ENCODE data around the gene CHST4. TPM values are rescaled to one million over a fixed set of nuclear protein-coding genes. Genes with fewer than 3 reads are reported as not detected.
A peak's percentile ranks its signal among the peaks of the same experiment; 100 is the strongest.
"Not testable (repeated sequence)": the region's sequence is repeated elsewhere in the genome, so short reads cannot be mapped to it uniquely, and the experiment has no call there.

CHST4 gene
- total RNA-seq = 0.26 TPM
- long read RNA-seq, partial matches to known transcripts = 1 of 2 reads
- long read RNA-seq, other reads (novel, unspliced or antisense) = 1 of 2 reads

DNA sequence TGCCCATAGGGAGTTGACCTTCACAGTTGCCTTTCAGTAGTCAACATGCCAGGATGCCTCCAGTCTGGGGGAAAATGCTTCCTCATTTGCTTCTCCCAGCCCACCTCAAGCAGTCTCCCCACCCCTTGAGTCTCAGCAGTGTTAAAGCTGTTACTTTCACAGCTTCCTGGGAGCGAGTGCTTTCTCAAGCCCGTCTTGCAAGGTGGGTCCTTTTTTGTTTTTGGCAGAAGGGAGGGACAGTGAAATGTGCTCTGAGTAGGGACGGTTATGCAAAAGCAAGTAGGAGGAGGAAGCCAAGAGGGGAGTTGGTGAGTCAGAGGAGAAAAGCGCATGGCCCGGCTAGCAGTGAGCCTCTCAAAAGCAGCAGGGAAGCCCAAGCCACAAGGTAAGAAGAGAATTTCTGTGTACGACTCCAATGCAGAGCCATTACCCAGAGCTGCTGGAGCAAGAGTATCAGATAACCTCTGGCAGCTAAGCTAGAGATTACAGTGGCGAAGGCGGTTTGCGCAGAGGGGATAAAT is at the start of gene CHST4:
CHST4 (plus strand) TSS at position 316 of the 521 bp plus-strand sequence. CDS start 10,252 bp downstream, outside the sequence.
- DNase-seq (ENCODE audit: low spot score) = no peak

- no peak for DNase-seq (ENCODE audit: low spot score)
Observed at GRCh38 chr16:71476457-71477124, 49.6 kb upstream of the CHST4 start.

DNA sequence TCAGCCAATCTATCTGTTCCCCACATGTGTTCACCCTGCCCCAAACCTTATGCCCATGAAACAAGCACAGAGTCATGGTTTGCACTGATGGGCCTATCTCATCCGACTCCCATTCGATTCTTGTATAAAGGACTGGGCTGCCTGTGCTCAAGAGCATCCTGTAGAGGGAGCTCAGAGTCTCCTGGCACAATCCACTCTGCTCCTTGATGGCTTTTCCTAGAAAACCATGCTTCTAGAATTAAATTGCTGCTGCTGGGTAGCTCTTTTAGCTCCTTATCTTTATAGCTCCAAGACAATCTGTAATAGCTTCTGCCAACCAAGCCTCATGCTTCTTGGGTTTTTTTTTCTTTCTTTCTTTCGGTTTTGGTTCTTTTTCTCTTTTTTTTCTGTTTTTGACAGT is 46.8 kb upstream of the CHST4 start:
- DNase-seq (ENCODE audit: low spot score) = no peak

DNA sequence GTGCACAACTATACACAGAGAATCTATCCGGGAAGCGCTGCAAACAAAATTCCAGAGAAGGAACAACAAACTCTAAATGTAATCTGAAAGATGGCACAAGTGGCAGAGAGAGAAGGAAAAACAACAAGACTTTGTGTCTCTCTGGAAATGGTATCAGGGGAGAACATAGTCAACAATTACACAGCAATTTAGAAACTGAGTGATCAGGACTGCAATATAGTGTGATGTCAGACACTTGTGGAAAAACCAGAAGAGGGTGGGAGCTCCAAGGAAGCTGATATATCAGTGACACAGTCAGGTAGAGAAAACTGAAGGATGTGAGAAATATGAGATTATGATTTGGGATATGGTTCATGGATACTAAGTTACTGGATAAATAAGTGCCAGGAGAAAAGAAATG is 45.3 kb upstream of the CHST4 start:
- DNase-seq (ENCODE audit: low spot score) = no peak

DNA sequence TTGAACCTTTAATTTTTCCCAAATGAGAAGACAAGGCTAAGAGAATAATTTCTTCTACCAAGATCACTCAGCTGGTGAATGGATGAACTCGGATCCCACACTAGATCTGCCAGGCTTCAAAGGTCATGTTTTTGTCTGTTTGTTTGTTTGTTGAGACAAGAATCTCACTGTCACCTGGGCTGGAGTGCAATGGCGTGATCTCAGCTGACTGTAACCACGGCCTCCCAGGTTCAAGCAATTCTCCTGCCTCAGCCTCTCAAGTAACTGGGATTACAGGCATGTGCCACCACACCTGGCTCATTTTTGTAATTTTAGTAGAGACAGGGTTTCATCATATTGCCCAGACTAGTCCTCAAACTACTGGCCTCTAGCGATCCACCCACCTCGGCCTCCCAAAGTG is 43.7 kb upstream of the CHST4 start:
- no peak for DNase-seq (ENCODE audit: low spot score)

GRCh38 chr16:71484006-71484893 is 42.0 kb upstream of the CHST4 start:
- peak; percentile 91 for DNase-seq (ENCODE audit: low spot score)

GRCh38 chr16:71489122-71489521 is 37.1 kb upstream of the CHST4 start, which contains the start of gene ZNF19:
ZNF19 (minus strand) TSS chr16:71489324; CDS start chr16:71482114, 7,210 bp downstream.
- no peak for DNase-seq (ENCODE audit: low spot score)

DNA sequence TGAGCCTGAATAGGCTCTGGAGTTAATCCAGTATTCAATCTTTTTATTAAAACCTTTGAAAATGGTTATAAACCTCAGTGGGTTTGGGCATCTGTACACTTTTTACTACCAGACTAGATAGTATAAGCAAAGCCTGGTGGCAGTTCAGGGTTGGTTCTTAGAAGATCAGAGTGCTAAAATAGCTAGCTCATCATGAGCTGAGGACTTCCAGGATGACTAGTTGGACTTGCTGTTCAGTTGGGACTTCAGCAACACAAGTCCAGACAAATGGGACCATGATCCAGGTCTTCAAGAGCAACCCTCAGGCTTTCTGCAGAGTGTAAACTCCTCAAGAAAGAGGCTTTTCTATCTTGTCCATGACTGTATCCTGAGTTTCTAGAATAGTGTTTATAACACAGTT is 35.9 kb upstream of the CHST4 start:
- DNase-seq (ENCODE audit: low spot score) = no peak

DNA sequence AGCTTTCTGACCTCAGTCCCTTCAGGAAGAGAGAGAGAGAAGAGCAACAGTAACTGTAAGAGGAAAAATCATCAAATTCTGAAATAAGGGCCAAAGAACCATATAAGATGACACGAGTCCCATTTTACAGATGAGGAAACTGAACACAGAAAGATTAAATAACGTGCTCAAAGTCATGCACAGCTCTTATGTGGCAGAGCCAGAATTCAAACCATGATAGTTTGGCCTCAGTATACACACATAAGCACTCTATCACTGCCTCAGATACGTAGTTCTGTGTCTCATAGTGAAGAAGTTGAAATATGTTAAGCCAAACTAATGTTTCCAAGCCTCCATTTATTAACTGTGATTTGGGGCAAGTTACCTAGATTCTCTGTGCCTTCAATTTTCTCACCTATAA is 35.2 kb upstream of the CHST4 start:
- DNase-seq (ENCODE audit: low spot score) = no peak

DNA sequence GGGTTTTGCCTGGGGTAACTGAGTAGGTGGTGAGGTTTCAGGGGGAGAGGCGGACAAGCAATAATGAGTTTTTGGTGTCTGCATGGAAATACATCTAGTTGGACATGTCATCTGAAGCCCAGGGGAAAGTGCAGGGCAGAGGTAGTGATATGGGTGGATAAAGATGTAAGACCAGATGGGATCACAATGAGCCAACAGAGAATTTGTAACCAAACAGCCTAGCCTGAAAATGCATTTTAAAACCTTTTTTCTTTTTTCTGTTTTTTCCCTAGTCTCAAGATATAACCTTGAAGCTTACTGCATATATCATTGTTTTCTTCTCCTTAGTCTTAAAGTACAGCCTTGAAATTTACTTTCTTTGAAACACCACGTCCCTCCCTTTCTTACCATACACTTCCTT is 33.4 kb upstream of the CHST4 start:
- no peak for DNase-seq (ENCODE audit: low spot score)

DNA sequence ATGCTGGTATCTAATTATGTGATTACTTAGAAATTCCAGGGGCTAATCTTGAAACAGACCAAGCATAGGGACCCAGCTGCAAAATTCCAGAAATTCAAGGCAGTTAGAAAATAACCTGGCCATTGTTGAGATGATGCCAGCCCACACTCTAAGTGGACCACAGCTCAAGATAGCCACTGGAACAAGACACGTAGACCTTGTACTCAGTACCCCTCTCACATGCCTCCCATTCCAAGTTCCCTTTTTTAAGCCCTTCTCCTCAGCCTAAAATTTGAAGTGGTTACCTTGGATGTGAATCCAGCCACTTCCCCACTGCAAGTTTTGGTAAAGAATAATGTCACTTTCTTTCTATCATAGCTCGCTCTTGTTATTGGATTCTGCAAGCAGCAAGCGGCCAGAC is 33.0 kb upstream of the CHST4 start:
- no peak for DNase-seq (ENCODE audit: low spot score)

DNA sequence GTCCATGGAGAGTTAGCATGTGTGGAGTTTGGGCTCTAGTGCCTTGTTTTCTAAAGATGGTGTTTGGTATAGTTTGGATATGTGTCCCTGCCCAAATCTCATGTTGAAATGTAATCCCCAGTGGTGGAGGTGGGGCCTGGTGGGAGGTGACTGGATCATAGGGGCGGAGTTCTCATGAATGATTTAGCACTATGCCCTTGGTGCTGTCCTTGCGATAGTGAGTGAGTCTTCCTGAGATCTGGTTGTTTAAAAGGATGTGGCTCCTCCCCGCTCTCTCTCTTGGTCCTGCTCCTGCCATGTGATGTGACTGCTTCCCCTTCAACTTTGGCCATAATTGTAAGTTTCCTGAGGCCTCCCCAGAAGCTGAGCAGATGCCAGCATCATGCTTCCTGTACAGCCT is 28.2 kb upstream of the CHST4 start:
- DNase-seq (ENCODE audit: low spot score) = no peak

DNA sequence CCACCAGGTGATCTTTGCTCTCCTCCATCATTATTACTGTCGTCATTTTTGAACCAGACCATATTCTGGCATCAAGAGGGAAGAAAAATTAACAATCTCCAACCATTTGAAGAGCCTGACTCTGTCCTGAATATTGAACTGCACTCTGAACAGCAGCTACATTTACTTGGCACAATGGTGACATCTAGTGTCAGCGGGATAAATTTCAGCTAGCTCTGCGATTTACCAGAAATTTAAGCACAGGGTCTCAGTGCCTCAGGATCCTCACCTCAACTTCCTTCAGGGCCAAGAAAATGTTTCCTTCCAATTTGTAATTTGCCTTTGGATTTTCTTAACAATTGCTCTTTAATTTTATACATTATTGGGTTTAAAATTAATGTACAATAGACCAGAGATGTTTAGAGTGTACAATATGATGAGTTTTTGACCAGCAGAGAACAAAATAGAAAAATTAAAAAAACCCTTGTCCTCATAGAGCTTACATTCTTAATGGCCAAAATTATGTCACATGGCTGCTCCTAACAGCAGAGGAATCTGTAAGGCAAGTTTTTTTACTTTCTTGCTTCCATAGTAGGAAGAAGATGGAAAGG is 26.4 kb upstream of the CHST4 start:
- no peak for DNase-seq (ENCODE audit: low spot score)

DNA sequence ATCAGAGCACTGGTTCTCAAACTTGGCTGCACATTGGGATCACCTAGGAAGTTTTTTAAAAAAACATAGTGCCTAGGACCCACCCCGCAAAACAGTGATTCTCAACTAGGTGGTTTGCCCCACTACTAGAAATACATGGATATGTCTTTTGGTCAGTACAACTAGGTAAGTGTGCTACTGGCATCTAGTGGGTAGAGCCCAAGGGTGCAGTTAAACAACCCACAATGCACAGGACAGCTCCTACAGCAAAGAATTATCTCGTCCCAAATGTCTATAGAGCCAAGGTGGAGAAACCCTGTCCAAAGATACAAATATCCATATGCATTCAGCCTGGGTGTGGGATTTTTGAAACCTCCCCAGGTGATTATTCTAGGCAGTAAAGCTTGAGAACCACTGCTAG is 25.3 kb upstream of the CHST4 start:
- DNase-seq (ENCODE audit: low spot score) = no peak

DNA sequence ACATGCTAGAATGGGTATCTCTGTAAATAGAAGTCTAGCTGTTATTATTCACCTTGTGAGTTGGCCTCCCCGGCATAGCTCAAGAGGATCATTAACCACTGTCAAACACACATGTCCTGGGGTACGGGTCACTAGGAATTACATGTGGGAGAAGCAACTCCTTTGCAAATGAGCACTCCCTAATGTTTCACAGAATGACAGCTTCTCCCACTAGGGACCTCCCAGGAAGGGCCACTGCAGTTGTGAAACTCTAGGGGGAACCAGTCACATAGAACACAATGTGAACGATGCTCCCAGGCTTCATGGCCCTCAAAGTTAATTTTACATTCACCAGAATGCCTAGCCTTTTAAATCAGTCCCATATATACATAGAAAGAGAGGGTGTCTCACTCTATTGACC is 24.7 kb upstream of the CHST4 start:
- DNase-seq (ENCODE audit: low spot score) = no peak

DNA sequence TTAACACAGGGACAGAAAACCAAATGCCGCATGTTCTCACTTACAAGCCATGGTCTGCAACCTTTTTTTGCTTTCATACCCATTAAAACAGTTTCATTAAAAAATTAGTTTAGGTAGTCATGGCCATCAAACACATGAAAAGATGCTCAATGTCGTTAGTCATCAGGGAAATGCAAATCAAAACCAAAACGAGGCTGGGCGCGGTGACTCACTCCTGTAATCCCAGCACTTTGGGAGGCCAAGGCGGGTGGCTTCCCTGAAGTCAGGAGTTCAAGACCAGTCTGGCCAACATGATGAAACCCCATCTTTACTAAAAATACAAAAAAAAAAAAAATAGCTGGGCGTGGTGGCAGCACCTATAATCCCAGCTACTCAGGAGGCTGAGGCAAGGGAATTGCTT is 22.2 kb upstream of the CHST4 start:
- not testable (repeated sequence) for DNase-seq (ENCODE audit: low spot score)

DNA sequence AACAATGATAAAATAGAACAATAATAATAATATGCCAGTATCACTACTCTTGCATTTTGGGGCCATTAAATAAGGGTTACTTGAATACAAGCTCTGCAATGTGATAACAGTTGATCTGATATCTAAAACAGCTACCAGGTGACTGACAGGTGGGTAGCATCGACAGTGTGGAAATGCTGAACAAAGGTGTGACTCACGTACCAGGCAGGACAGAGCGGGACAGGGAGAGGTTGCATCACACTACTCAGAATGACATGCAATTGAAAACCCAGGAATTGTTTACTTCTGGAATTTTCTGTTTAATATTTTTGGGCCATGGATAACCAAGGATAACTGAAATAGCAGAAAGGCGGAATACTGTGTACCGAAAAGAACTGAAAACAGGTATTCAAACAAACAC is 21.3 kb upstream of the CHST4 start:
- DNase-seq (ENCODE audit: low spot score) = no peak

- no peak for DNase-seq (ENCODE audit: low spot score)
Observed at GRCh38 chr16:71507061-71507460, 19.2 kb upstream of the CHST4 start.

- DNase-seq (ENCODE audit: low spot score) = no peak
Observed at GRCh38 chr16:71513302-71513701, 12.9 kb upstream of the CHST4 start.

DNA sequence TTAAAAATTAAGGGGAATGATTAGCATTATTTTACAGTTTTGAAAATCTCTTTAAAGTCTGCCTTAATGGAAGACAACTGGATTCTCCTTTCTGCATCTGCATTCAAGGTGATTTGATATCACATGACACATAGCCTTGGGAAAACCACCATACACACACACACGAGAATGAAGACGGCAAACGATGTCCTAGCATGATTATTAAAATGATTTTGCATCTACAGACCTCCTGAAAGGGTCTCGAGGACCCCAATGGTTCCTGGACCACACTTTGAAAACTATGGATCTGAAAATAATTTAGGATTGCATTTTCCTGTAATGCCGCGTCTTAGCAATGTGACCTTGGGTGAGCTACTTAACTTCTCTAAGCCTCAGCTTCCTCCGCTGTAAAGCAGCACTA is 11.8 kb upstream of the CHST4 start:
- DNase-seq (ENCODE audit: low spot score) = no peak

- DNase-seq (ENCODE audit: low spot score) = no peak
Observed at GRCh38 chr16:71515026-71515425, 11.2 kb upstream of the CHST4 start.

DNA sequence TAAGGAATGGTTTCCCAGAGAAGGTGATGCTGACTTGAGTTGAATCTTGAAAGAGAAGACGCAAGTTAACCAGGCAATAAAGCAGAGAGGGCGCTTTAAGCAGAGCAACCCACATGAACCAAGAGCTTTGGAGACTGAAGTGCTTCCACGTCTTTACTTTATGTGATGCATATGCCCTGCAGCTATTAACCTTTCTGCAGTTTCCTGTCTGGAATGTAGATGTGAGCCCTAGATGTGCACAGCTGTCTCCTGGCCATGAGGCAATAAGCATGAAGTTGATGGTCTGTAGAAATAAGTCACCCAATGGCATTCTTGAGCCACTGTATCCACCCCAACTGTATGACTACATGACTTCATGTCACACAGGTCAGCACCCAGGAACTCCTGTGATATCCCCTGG is 5.7 kb upstream of the CHST4 start:
- DNase-seq (ENCODE audit: low spot score) = no peak

Measured in mesenteric fat pad (tissue), 1 donor.